HepG2 (cell line): ENCODE data around the gene C12orf43. TPM values are rescaled to one million over a fixed set of nuclear protein-coding genes. Genes with fewer than 3 reads are reported as not detected.

Experiments
- CBFB ChIP-seq: sonication (generic); formaldehyde crosslinking; IDR thresholded peaks from 2 replicates; pipeline ENCODE4 v1.4.0; 2020; ENCODE audit warnings: missing genetic modification reagents
- ELF3 ChIP-seq: IDR thresholded peaks from 2 replicates; pipeline ENCODE4 v1.6.1; 2016; ENCODE audit warnings: missing genetic modification reagents, missing compliant biosample characterization
- FOXK1 ChIP-seq: sonication (generic); formaldehyde crosslinking; IDR thresholded peaks from 2 replicates; pipeline ENCODE4 v1.4.0; 2020; ENCODE audit warnings: low read depth, missing genetic modification reagents, borderline replicate concordance
- FOXP1 ChIP-seq, 2 experiments: fragments of 450-650 bp in 1 of 2; IDR thresholded peaks; 2 replicates each; pipeline ENCODE4 v1.6.1; 2017 to 2018; ENCODE audit warnings: antibody characterized with exemption in 1 of 2
- HMGA1 ChIP-seq: sonication (generic); formaldehyde crosslinking; conservative IDR thresholded peaks from 2 replicates; pipeline ENCODE4 v1.4.0; 2020; ENCODE audit warnings: missing genetic modification reagents
- IKZF4 ChIP-seq: sonication (generic); formaldehyde crosslinking; IDR thresholded peaks from 2 replicates; pipeline ENCODE4 v1.5.1; 2020; ENCODE audit warnings: borderline replicate concordance, mild to moderate bottlenecking, low read depth, missing genetic modification reagents; ENCODE audit errors: not compliant biosample characterization
- MED1 ChIP-seq: sonication (generic); formaldehyde crosslinking; IDR thresholded peaks from 2 replicates; pipeline ENCODE4 v1.4.0; 2020; ENCODE audit warnings: missing genetic modification reagents
- MXD4 ChIP-seq: IDR thresholded peaks from 2 replicates; pipeline ENCODE4 v1.6.1; 2016; ENCODE audit warnings: mild to moderate bottlenecking, missing biosample characterization, missing genetic modification reagents
- NFYB ChIP-seq: sonication (generic); formaldehyde crosslinking; IDR thresholded peaks from 2 replicates; pipeline ENCODE4 v1.4.0; 2020; ENCODE audit warnings: missing genetic modification reagents
- SALL1 ChIP-seq: sonication (generic); formaldehyde crosslinking; IDR thresholded peaks from 2 replicates; pipeline ENCODE4 v1.8.0; 2022; ENCODE audit warnings: mild to moderate bottlenecking, missing genetic modification reagents
- SP5 ChIP-seq: IDR thresholded peaks from 2 replicates; pipeline ENCODE4 v1.6.1; 2016; ENCODE audit warnings: low read depth, borderline replicate concordance
- SRSF4 ChIP-seq: fragments of 200-400 bp; formaldehyde crosslinking; IDR thresholded peaks from one replicate; pipeline ENCODE4 v1.6.1; 2018; ENCODE audit warnings: mild to moderate bottlenecking, low read depth, low read length, moderate library complexity; ENCODE audit not compliant: poor library complexity, severe bottlenecking
- TEAD3 ChIP-seq: optimal IDR thresholded peaks from 2 replicates; pipeline ENCODE3; 2016; ENCODE audit warnings: borderline replicate concordance
- THYN1 ChIP-seq: sonication (generic); formaldehyde crosslinking; IDR thresholded peaks from 2 replicates; pipeline ENCODE4 v1.8.1; 2023; ENCODE audit warnings: low read depth, mild to moderate bottlenecking, moderate library complexity, missing genetic modification reagents, borderline replicate concordance
- ZBTB1 ChIP-seq: sonication (generic); formaldehyde crosslinking; IDR thresholded peaks from 2 replicates; pipeline ENCODE4 v1.4.0; 2020; ENCODE audit warnings: missing genetic modification reagents, borderline replicate concordance
- ZFP37 ChIP-seq: sonication (generic); formaldehyde crosslinking; IDR thresholded peaks from 2 replicates; pipeline ENCODE4 v1.4.0; 2020; ENCODE audit warnings: missing genetic modification reagents, borderline replicate concordance
- ZNF30 ChIP-seq: sonication (generic); formaldehyde crosslinking; IDR thresholded peaks from 2 replicates; pipeline ENCODE4 v1.5.0; 2020; ENCODE audit warnings: mild to moderate bottlenecking, missing genetic modification reagents
- ZNF382 ChIP-seq: sonication (generic); formaldehyde crosslinking; IDR thresholded peaks from 2 replicates; pipeline ENCODE4 v1.5.0; 2020; ENCODE audit warnings: missing genetic modification reagents, mild to moderate bottlenecking, borderline replicate concordance
- ZNF605 ChIP-seq: sonication (generic); formaldehyde crosslinking; IDR thresholded peaks from 2 replicates; pipeline ENCODE4 v1.8.0; 2022; ENCODE audit warnings: mild to moderate bottlenecking, missing genetic modification reagents
- ZNF749 ChIP-seq: sonication (generic); formaldehyde crosslinking; IDR thresholded peaks from 2 replicates; pipeline ENCODE4 v1.8.0; 2022; ENCODE audit warnings: mild to moderate bottlenecking, missing genetic modification reagents, moderate library complexity, borderline replicate concordance
- ZNF772 ChIP-seq: sonication (generic); formaldehyde crosslinking; IDR thresholded peaks from 2 replicates; pipeline ENCODE4 v1.5.0; 2020; ENCODE audit warnings: mild to moderate bottlenecking, missing genetic modification reagents
- polyA plus RNA-seq, 8 experiments: library from polyadenylated mRNA; depleted of rRNA in 3 of 8; stranded (reverse) in 7 of 8; unstranded in 1 of 8; fragments of >200 nt; fragmentation: Illumina TruSeq in 4 of 8; extraction: Trizol in 4 of 8; gene quantifications; 2 replicates each; pipeline versions ENCODE4 v1.2.1 to v1.2.3, GENCODE V29; 2011 to 2016; ENCODE audit warnings: low read depth in 4 of 8, missing spikeins in 1 of 8, mixed read lengths in 1 of 8; ENCODE audit not compliant: insufficient read depth in 1 of 8
- total RNA-seq, 5 experiments: library from RNA; depleted of rRNA; stranded (reverse); fragments of >200 nt; fragmentation: Illumina TruSeq; extraction: Trizol; gene quantifications; 2 replicates each; pipeline ENCODE4 v1.2.3, GENCODE V29; 2016; ENCODE audit warnings: low read depth in 1 of 5
- TF ChIP-seq, protein P1 (sequence below): sonication (generic); formaldehyde crosslinking; conservative IDR thresholded peaks from 2 replicates; pipeline ENCODE4 v1.5.0; 2020; ENCODE audit warnings: missing genetic modification reagents
- TF ChIP-seq, protein P2 (sequence below): sonication (generic); formaldehyde crosslinking; IDR thresholded peaks from 2 replicates; pipeline ENCODE4 v1.4.0; 2020; ENCODE audit warnings: missing genetic modification reagents
- TF ChIP-seq, protein P3 (sequence below): sonication (generic); formaldehyde crosslinking; IDR thresholded peaks from 2 replicates; pipeline ENCODE4 v1.8.0; 2023; ENCODE audit warnings: mild to moderate bottlenecking, missing genetic modification reagents
- TF ChIP-seq, protein P4 (sequence below): sonication (generic); formaldehyde crosslinking; IDR thresholded peaks from 2 replicates; pipeline ENCODE4 v1.8.1; 2022; ENCODE audit warnings: mild to moderate bottlenecking, missing genetic modification reagents

C12orf43 gene
- total and polyA plus RNA-seq, 2 of the 13 experiments (the other 11 are each of a cell fraction or from before 2014, with no cell fraction given): 7.9 to 11.1 TPM

DNA sequence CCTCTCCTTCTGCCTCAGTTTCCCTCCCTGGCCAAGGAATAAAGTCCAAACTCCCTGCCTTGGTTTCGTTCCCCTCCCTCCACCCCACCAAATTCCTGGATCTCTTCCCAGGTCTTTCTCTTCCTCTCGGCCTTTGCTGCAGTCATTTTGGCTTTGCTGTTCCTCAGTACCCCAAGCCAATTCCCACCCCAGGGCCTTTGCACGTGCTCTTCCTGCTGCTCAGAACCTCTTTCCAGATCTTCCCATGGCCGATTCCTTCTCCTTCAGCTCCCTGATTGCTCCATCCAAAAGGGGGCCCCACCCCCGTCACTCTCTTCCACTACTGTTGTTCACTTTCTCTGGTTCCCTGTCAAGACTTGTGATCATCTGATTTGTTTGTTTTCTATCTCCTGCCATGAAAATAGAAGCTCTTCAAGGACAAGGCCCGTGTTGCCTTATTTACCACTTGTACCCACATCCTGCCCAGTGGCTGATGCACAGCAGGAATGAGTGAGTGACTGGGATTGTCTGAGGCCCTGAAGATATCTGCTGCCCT, 34.8 kb downstream of the C12orf43 start (continued):
- TF ChIP-seq, protein P1, sequence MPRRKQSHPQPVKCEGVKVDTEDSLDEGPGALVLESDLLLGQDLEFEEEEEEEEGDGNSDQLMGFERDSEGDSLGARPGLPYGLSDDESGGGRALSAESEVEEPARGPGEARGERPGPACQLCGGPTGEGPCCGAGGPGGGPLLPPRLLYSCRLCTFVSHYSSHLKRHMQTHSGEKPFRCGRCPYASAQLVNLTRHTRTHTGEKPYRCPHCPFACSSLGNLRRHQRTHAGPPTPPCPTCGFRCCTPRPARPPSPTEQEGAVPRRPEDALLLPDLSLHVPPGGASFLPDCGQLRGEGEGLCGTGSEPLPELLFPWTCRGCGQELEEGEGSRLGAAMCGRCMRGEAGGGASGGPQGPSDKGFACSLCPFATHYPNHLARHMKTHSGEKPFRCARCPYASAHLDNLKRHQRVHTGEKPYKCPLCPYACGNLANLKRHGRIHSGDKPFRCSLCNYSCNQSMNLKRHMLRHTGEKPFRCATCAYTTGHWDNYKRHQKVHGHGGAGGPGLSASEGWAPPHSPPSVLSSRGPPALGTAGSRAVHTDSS (CRISPR knock-in tag): no peak
- TF ChIP-seq ZNF30 (no peak), ZNF605 (CRISPR knock-in tag) (no peak), IKZF4 (CRISPR knock-in tag) (no peak), ZBTB1 (CRISPR knock-in tag) (no peak), HMGA1 (CRISPR knock-in tag) (no peak), THYN1 (no peak), SALL1 (CRISPR knock-in tag) (peak; percentile 25; the same call in 1 of the 2 replicates), TEAD3 (CRISPR knock-in tag) (peak; percentile 23), FOXP1 (IDR thresholded peaks at IDR 0.05) (no peak), FOXP1 (CRISPR knock-in tag; IDR thresholded peaks at IDR 0.05) (peak; percentile 92), ELF3 (CRISPR knock-in tag) (peak; percentile 39; the same call in 1 of the 2 replicates), MED1 (no peak; the same call in 1 of the 2 replicates), NFYB (CRISPR knock-in tag) (no peak), ZNF382 (no peak), SP5 (CRISPR knock-in tag) (0 out of 2 replicates have a peak, but pooled peaks have one; percentile 50), MXD4 (CRISPR knock-in tag) (peak; percentile 39; the same call in 1 of the 2 replicates), ZFP37 (CRISPR knock-in tag) (0 out of 2 replicates have a peak, but pooled peaks have one; percentile 22), CBFB (CRISPR knock-in tag) (0 out of 2 replicates have a peak, but pooled peaks have one; percentile 19), FOXK1 (CRISPR knock-in tag) (peak; percentile 69; the same call in 1 of the 2 replicates), ZNF772 (0 out of 2 replicates have a peak, but pooled peaks have one; percentile 35), ZNF749 (CRISPR knock-in tag) (no peak), SRSF4 (no peak)
- TF ChIP-seq, protein P2, sequence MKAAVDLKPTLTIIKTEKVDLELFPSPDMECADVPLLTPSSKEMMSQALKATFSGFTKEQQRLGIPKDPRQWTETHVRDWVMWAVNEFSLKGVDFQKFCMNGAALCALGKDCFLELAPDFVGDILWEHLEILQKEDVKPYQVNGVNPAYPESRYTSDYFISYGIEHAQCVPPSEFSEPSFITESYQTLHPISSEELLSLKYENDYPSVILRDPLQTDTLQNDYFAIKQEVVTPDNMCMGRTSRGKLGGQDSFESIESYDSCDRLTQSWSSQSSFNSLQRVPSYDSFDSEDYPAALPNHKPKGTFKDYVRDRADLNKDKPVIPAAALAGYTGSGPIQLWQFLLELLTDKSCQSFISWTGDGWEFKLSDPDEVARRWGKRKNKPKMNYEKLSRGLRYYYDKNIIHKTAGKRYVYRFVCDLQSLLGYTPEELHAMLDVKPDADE (CRISPR knock-in tag): no peak
- TF ChIP-seq, protein P3, sequence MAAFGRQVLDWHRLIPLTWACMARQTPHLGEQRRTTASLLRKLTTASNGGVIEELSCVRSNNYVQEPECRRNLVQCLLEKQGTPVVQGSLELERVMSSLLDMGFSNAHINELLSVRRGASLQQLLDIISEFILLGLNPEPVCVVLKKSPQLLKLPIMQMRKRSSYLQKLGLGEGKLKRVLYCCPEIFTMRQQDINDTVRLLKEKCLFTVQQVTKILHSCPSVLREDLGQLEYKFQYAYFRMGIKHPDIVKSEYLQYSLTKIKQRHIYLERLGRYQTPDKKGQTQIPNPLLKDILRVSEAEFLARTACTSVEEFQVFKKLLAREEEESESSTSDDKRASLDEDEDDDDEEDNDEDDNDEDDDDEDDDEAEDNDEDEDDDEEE: no peak
- TF ChIP-seq, protein P4, sequence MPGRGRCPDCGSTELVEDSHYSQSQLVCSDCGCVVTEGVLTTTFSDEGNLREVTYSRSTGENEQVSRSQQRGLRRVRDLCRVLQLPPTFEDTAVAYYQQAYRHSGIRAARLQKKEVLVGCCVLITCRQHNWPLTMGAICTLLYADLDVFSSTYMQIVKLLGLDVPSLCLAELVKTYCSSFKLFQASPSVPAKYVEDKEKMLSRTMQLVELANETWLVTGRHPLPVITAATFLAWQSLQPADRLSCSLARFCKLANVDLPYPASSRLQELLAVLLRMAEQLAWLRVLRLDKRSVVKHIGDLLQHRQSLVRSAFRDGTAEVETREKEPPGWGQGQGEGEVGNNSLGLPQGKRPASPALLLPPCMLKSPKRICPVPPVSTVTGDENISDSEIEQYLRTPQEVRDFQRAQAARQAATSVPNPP: no peak
